ENCODE results near the gene SORCS1. TPM values are rescaled to one million over a fixed set of nuclear protein-coding genes. Genes with fewer than 3 reads are reported as not detected.

Gene SORCS1
- total and polyA plus RNA-seq, 2 of the 8 experiments (the other 6 are each of a cell fraction or from before 2014, with no cell fraction given): 4.1 to 4.6 TPM

- TF ChIP-seq CHD7 (IDR thresholded peaks at IDR 0.05; ENCODE audit: insufficient replicate concordance, low read length): no peak
These were observed 154.0 kb downstream of the SORCS1 start (continued) for GRCh38 chr10:107010531-107010930.
